Neural cell (in vitro differentiated cells): ENCODE measurements around the gene UGT3A2.

ENCODE experiments used
- EP300 ChIP-seq: fragments of 450-650 bp; conservative IDR thresholded peaks from 2 replicates; pipeline ENCODE4 v1.6.1; 2014; ENCODE audit warnings: antibody characterized with exemption, mild to moderate bottlenecking, moderate library complexity; ENCODE audit not compliant: poor library complexity, severe bottlenecking
- EZH2 ChIP-seq: fragments of 200-600, 300-800 bp; shearing (Covaris generic), sonication (generic); IDR thresholded peaks from 2 replicates; pipeline ENCODE4 v1.6.1; 2014; ENCODE audit warnings: antibody characterized with exemption, low read length, borderline replicate concordance, mild to moderate bottlenecking; ENCODE audit not compliant: insufficient read depth, poor library complexity, severe bottlenecking
- MXI1 ChIP-seq: fragments of 450-650 bp; conservative IDR thresholded peaks from 2 replicates; pipeline ENCODE4 v1.6.1; 2014; ENCODE audit warnings: antibody characterized with exemption, mild to moderate bottlenecking; ENCODE audit not compliant: poor library complexity, severe bottlenecking
- POLR2AphosphoS5 ChIP-seq: IDR thresholded peaks from 2 replicates; pipeline ENCODE4 v1.6.1; 2012
- REST ChIP-seq: IDR thresholded peaks from 2 replicates; pipeline ENCODE4 v1.6.1; 2012; ENCODE audit warnings: borderline replicate concordance
- SMC3 ChIP-seq: fragments of 450-650 bp; conservative IDR thresholded peaks from 2 replicates; pipeline ENCODE4 v1.6.1; 2014; ENCODE audit warnings: antibody characterized with exemption, mild to moderate bottlenecking, moderate library complexity; ENCODE audit not compliant: poor library complexity
- TAF1 ChIP-seq: IDR thresholded peaks from 2 replicates; pipeline ENCODE4 v1.6.1; 2012; ENCODE audit warnings: low read depth
- TF ChIP-seq, protein P1 (sequence below): fragments of 450-650 bp; IDR thresholded peaks from 2 replicates; pipeline ENCODE4 v1.5.1; 2014; ENCODE audit warnings: antibody characterized with exemption, mild to moderate bottlenecking, moderate library complexity; ENCODE audit not compliant: poor library complexity, severe bottlenecking

- TF ChIP-seq, protein P1, sequence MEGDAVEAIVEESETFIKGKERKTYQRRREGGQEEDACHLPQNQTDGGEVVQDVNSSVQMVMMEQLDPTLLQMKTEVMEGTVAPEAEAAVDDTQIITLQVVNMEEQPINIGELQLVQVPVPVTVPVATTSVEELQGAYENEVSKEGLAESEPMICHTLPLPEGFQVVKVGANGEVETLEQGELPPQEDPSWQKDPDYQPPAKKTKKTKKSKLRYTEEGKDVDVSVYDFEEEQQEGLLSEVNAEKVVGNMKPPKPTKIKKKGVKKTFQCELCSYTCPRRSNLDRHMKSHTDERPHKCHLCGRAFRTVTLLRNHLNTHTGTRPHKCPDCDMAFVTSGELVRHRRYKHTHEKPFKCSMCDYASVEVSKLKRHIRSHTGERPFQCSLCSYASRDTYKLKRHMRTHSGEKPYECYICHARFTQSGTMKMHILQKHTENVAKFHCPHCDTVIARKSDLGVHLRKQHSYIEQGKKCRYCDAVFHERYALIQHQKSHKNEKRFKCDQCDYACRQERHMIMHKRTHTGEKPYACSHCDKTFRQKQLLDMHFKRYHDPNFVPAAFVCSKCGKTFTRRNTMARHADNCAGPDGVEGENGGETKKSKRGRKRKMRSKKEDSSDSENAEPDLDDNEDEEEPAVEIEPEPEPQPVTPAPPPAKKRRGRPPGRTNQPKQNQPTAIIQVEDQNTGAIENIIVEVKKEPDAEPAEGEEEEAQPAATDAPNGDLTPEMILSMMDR: no peak
- TF ChIP-seq SMC3 (no peak), POLR2AphosphoS5 (no peak), REST (no peak), EP300 (no peak), MXI1 (no peak), TAF1 (no peak), EZH2 (no peak)
Observed at GRCh38 chr5:36073595-36074216, 7.0 kb upstream of the UGT3A2 start.
